Ascending aorta (tissue), 2 donors: ENCODE data around the gene ITGA7. TPM values are rescaled to one million over a fixed set of nuclear protein-coding genes. Genes with fewer than 3 reads are reported as not detected.

Source experiments
- DNase-seq, 2 donors: peaks; one replicate each; pipeline ENCODE4 v3.0.0-alpha.2; 2019; ENCODE audit warnings: low spot score in 2 of 2
- H3K27ac ChIP-seq, 2 donors: fragments of 200-600 bp; sonication (generic); one replicate each; pipeline ENCODE4 v1.5.1; 2016 to 2017; ENCODE audit warnings: mild to moderate bottlenecking in 1 of 2
- H3K27me3 ChIP-seq: fragments of 200-600 bp; sonication (generic); one replicate; pipeline ENCODE4 v1.5.1; 2017
- H3K36me3 ChIP-seq, 2 donors: fragments of 200-600 bp; sonication (generic); one replicate each; pipeline ENCODE4 v1.5.1; 2016
- H3K4me1 ChIP-seq, 2 donors: fragments of 200-600 bp; sonication (generic); one replicate each; pipeline ENCODE4 v1.5.1; 2016 to 2017; ENCODE audit warnings: mild to moderate bottlenecking in 1 of 2
- H3K4me3 ChIP-seq, 2 donors: fragments of 200-600 bp; sonication (generic); one replicate each; pipeline ENCODE4 v1.5.1; 2016 to 2017; ENCODE audit warnings: mild to moderate bottlenecking in 1 of 2
- H3K9me3 ChIP-seq, 2 donors: fragments of 200-600 bp; sonication (generic); one replicate each; pipeline ENCODE4 v1.5.1; 2016
- intact Hi-C: fragments of 100-400 bp; cut with DNase I; formaldehyde crosslinking; loops from one replicate; pipeline ENCODE4 v1.15.1; 2023
- total RNA-seq: library from RNA; depleted of rRNA; stranded (reverse); fragments of >200 nt; gene quantifications from one replicate; pipeline ENCODE4 v1.1.0, GENCODE V29; 2016
- TF ChIP-seq, protein P1 (sequence below), 3 experiments: fragments of 200-600 bp in 2 of 3; fragments of 450-650 bp in 1 of 3; sonication (generic) in 2 of 3; IDR thresholded peaks; one replicate each; pipeline ENCODE4 v1.5.1; 2016 to 2019; ENCODE audit warnings: antibody characterized with exemption in 3 of 3, mild to moderate bottlenecking in 1 of 3, moderate library complexity in 1 of 3

The ITGA7 gene
- total RNA-seq, 1 donor from 2014 or later: 246 TPM

DNA sequence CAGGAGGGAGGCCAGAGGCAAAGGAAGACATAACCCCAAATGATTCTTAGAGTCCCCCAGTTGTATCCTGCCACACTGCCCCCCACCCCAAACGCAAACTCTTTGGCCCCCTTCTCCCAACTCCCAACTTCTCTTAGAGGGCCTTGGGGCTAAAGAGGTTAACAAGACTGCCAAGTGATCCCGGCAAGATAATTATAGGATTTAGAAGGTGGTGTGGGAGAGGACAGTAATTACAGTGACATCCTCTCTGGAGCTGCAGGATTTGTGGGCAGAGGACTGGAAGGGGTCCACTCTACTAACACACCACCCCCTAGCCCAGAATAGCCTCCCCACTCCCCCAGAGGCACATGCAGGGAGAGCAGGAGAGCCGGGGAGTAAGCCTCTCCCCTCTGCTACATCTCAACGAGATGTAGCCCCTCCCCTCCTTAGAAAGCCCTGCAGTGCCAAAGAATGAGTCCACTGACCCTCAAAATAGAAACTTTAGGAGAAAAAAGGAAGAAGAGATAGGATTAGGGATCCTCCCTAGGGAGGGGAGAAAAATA, 29.9 kb upstream of the ITGA7 start:
- Histone ChIP-seq H3K4me3 (peak overlapping the region; percentile 65 to 73), H3K27ac (peak overlapping the region; percentile 81 to 82), H3K9me3 (no peaks in the 10 kb centered on the region), H3K4me1 (peaks cover 3 to 11% of the 10 kb centered on the region in 2 donors), H3K36me3 (no peaks in the 10 kb centered on the region), H3K27me3 (no peaks in the 10 kb centered on the region)
- TF ChIP-seq, protein P1, sequence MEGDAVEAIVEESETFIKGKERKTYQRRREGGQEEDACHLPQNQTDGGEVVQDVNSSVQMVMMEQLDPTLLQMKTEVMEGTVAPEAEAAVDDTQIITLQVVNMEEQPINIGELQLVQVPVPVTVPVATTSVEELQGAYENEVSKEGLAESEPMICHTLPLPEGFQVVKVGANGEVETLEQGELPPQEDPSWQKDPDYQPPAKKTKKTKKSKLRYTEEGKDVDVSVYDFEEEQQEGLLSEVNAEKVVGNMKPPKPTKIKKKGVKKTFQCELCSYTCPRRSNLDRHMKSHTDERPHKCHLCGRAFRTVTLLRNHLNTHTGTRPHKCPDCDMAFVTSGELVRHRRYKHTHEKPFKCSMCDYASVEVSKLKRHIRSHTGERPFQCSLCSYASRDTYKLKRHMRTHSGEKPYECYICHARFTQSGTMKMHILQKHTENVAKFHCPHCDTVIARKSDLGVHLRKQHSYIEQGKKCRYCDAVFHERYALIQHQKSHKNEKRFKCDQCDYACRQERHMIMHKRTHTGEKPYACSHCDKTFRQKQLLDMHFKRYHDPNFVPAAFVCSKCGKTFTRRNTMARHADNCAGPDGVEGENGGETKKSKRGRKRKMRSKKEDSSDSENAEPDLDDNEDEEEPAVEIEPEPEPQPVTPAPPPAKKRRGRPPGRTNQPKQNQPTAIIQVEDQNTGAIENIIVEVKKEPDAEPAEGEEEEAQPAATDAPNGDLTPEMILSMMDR (IDR thresholded peaks at IDR 0.05): peak in 1 of 3 experiments; percentile 0
- intact Hi-C loops: loop anchor here (1.0 to 2.0 kb wide), 4 partner anchors 56 to 203 kb away; a partner anchor contains a TSS
- DNase-seq: peak in 1 of 2 donors; percentile 63

DNA sequence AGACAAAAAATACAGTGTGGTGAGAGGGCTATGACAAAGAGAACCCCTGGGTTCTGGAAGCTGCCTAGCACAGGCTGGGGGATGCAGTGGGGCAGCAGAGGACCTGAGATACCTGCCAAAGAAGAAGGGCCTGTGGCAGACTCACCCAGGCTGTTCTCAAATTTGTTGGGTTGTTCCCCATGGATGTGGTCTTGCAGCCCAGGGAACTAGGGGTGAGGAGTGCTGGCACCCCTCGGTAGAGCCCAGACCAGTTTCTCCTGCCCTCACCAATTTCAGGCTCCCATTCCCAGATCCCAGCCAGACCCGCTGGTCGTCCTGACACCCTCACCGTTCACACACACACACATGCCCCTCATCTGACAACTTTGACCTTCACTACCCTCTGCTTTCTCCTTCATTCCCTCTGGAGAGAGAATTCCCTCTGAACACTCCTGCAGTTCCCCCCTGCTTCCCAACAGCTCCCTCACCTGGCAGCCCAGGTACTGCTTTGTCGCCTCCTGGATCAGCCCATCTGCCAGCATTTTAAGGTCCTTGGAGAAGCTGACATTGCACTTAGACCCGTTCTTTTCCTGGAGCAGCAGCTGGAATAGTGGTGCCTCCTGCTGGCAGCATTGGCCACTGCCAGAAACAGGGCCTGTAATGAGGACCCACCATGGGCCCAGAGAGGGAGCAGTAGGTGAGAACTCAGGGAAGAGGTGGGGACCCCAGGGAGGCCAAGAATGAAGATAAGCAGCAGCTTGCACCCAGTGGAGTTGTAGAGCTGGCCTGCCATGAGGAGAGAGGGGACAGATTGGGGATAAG, 29.3 kb upstream of the ITGA7 start:
- intact Hi-C loops: loop anchor here (1.0 to 2.0 kb wide), 2 partner anchors 56 to 78 kb away; a partner anchor contains a TSS
- H3K4me1 ChIP-seq: peaks cover 3 to 9% of the 10 kb centered on the region in 2 donors
- peak in 1 of 2 donors; percentile 88 for DNase-seq
- no peaks in the 10 kb centered on the region for H3K36me3 ChIP-seq
- no peaks in the 10 kb centered on the region for H3K9me3 ChIP-seq
- H3K4me3 ChIP-seq: no peak overlapping the region
- TF ChIP-seq, protein P1 (IDR thresholded peaks at IDR 0.05): peak; percentile 77 to 85 (median 83)
- peak overlapping the region; percentile 81 to 82 for H3K27ac ChIP-seq
- H3K27me3 ChIP-seq: no peaks in the 10 kb centered on the region

DNA sequence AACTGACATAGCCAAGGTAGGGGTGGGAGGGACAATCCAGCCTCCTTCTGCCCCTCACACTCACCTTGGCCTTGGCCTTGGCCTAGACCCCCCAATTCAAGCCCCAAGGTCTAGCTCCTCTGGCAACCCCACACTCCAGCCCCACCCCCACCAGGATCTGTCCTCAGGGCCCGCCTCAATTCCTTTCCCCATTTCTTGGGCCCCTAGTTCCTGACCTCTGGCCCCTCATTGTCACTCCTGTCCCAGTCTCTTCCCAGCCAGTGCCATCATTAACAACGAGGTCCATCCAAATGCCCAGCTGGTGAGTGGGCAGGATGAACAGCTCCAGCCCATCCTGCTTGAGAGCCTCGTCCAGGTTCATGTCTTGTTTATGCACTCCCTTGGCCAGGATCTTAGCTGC, 28.4 kb upstream of the ITGA7 start:
- intact Hi-C loops: loop anchor here (2.0 kb wide), 1 partner anchor 77 kb away; no protein-coding TSS in a partner anchor
- no peak overlapping the region for H3K27ac ChIP-seq
- TF ChIP-seq, protein P1 (IDR thresholded peaks at IDR 0.05): no peak
- H3K4me3 ChIP-seq: no peak overlapping the region
- H3K9me3 ChIP-seq: no peaks in the 10 kb centered on the region
- no peaks in the 10 kb centered on the region for H3K36me3 ChIP-seq
- H3K4me1 ChIP-seq: peaks cover 3 to 10% of the 10 kb centered on the region in 2 donors
- DNase-seq: peak in 1 of 2 donors; percentile 54
- H3K27me3 ChIP-seq: no peaks in the 10 kb centered on the region

DNA sequence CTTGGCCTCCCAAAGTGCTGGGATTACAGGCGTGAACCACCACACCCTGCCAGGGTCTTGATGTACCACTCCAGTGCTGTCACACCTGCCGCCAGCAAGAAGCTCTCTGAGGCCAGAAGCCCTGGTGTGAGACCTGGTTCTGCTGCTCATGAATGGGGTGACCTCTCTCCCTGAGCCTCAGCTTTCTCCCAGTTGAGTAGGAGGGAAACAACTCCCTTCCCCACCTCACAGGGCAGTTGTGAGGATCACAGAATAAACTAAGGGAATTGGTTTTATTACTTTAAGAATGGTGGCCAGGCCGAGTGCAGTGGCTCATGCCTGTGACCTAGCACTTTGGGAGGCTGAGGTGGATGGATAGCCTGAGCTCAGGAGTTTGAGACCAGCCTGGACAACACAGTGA, 26.9 kb upstream of the ITGA7 start:
- H3K27me3 ChIP-seq: no peaks in the 10 kb centered on the region
- no peaks in the 10 kb centered on the region for H3K36me3 ChIP-seq
- TF ChIP-seq, protein P1 (IDR thresholded peaks at IDR 0.05): no peak
- H3K9me3 ChIP-seq: no peaks in the 10 kb centered on the region
- no peak overlapping the region for H3K4me3 ChIP-seq
- intact Hi-C loops: no loop called here
- no peak overlapping the region for H3K27ac ChIP-seq
- DNase-seq: peak in 1 of 2 donors; percentile 53
- peaks cover 7 to 20% of the 10 kb centered on the region in 2 donors for H3K4me1 ChIP-seq

DNA sequence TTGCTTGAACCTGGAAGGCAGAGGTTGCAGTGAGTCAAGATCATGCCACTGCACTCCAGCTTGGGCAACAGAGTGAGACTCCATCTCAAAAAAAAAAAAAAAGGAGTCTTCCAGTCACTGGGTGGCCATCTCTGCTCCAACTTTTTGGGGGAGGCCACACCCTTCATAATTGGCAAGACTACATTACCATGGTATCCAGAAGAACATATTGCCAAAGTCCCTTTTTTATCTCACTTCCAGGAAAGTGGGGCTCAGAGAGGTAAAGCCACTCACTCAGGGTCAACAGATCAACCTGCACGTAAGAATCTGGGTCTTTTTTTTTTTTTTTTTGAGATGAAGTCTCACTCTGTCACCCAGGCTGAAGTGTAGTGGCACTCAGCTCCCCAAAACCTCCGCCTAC, 26.2 kb upstream of the ITGA7 start:
- intact Hi-C loops: no loop called here
- DNase-seq: peak in 1 of 2 donors; percentile 18
- H3K9me3 ChIP-seq: no peaks in the 10 kb centered on the region
- TF ChIP-seq, protein P1 (IDR thresholded peaks at IDR 0.05): no peak
- H3K4me1 ChIP-seq: peaks cover 7 to 20% of the 10 kb centered on the region in 2 donors
- H3K27me3 ChIP-seq: no peaks in the 10 kb centered on the region
- H3K27ac ChIP-seq: no peak overlapping the region
- no peak overlapping the region for H3K4me3 ChIP-seq
- no peaks in the 10 kb centered on the region for H3K36me3 ChIP-seq
